OCI-M2 (cell line): ENCODE measurements around the gene GPC6.

Source experiments
- DNase-seq: peaks from one replicate; lab custom pipeline; 2025; ENCODE audit not compliant: unreplicated experiment; lab: John Stamatoyannopoulos, UW

The GPC6 gene

GRCh38 chr13:93959796-93960533, 733.4 kb downstream of the GPC6 start:
- no peak for DNase-seq

GRCh38 chr13:93963266-93964145, 736.9 kb downstream of the GPC6 start:
- DNase-seq: no peak

- DNase-seq: no peak
These were observed 737.5 kb downstream of the GPC6 start for GRCh38 chr13:93964146-93964512.

GRCh38 chr13:93965587-93965986, 739.0 kb downstream of the GPC6 start:
- no peak for DNase-seq

DNA sequence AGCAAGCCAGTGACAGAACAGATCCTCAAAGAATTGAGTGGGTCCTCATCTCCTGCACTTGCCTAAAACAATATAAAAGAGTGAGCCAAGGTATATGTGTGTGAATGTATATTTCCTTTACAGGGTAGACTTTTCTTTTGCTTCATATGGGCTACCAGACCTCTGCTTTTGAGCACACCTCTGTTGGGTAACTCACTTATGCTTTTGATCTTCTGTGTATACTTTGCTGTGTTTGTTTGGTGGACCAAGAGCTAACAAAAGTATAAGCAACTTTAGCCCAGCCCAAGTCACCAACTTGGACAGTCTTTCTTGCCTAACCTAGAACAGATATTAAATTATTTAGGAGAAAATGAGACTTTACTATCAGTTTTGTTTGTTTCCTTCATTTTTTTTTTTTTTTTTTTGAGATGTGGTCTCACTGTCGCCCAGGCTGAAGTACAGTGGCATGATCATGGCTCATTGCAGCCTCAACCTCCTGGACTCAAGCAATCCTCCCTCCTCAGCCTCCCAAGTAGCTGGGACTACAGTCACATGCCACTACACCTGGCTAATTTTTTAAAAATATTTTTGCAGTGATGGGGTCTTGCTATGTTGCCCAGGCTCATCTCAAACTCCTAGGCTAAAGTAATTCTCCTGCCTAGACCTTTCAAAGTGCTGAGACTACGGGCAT, 739.8 kb downstream of the GPC6 start:
- DNase-seq: no peak

DNA sequence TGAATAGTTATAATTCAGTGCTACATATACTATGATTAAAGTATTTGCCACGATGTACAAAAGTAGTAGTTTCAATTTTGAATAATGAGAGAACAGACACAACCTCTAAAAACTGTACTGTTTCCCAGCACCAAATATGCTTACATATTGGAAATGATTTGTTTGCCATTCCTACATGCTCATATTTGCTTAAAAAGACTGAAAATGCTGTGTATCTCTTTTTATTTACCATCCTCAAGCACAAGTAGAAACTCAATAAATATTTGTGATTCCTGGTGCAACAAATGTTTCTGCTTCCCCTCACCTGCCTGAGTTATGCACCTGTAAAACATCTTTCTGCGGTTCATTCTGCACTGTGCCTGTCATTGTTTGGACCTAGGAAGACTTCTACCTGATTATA, 740.7 kb downstream of the GPC6 start:
- no peak for DNase-seq

DNA sequence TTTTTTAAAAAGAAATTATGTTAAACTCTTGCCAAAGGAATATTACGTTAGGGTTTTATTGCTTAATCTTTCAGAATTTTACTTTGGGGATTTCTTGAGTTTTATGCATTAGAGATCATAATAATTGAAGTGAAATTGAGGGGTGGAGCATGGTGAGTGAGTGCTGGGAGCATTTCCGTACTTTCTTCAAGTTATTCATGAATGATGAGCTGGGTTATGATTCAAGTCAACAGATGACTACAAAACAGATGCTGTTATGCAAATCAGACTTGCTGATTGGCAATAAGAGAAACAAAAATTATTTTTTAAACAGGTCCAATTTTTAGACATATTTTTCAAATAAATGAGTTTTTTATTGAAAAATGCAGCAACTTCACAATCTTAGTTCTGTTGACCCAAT, 748.6 kb downstream of the GPC6 start:
- no peak for DNase-seq

DNA sequence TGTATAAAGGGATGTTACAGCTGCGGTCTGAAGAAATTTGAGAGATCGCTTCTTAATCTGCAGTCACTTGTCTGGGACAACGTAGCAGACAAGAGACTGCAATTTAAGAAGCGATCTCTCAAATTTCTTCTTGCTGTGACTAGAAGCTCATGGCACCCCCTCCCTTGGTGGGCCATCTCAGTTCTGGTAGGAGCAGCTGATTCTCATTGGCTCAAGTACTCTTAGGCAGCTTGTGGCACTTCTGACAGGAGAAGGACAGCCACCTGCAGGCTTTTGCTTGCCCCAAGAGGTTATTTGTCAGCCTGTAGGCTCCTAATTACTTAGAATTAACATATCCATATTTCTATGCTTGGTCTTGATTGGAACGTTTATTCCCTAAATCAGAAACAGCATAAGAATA, 749.9 kb downstream of the GPC6 start:
- no peak for DNase-seq

GRCh38 chr13:93977986-93978385, 751.4 kb downstream of the GPC6 start:
- DNase-seq: no peak

GRCh38 chr13:93981426-93981977, 754.9 kb downstream of the GPC6 start:
- no peak for DNase-seq

DNA sequence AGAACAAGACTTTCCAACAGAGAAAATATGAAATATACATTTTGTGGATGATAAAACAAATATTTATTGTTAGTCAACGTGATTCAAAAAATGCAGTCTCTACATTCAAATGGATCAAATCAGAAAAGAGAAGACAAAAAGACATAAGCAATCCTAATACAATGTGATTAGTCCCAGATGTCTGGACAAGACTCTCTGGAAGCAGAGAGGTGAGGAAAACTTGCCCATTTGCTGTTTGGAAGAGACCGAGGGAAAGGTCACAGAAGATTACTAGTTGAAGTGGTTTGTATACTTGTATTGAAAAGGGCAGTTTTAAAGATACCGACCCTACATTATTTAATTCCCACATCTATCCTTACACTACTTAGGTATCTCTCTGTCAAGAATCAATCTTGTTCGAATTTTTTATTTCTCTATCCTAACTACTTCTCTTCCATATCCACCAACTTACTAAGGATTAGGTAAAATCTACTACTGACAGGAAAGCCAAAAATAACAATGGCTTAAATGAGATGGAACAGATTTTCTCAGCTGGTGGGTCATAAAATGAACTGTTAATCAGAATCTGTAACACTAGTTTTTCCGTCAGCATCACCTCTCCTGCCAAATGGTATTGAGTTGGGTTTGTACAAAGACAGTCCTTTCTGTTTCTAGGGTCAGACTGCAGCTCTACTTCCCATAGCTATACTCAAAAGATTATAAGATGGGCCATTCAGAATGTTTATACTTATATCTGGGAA, 755.7 kb downstream of the GPC6 start:
- DNase-seq: no peak

- no peak for DNase-seq
These were observed 757.4 kb downstream of the GPC6 start for GRCh38 chr13:93984052-93984451.

DNA sequence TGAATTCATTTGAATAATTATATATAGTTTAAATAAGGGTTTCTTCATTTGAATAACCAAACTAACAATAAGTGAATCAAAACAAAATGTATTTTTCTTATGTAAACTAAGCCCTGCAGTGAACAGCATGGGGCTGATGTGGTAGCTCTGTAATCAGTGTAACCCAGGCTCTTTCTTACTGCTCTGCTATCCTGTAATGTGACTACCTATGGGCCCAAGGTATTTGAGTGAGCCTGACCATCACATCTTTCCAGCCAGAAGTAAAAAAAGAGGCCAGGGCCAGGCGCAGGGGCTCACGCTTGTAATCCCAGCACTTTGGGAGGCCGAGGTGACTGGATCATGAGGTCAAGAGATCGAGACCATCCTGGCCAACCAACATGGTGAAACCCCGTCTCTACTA, 758.3 kb downstream of the GPC6 start:
- no peak for DNase-seq

DNA sequence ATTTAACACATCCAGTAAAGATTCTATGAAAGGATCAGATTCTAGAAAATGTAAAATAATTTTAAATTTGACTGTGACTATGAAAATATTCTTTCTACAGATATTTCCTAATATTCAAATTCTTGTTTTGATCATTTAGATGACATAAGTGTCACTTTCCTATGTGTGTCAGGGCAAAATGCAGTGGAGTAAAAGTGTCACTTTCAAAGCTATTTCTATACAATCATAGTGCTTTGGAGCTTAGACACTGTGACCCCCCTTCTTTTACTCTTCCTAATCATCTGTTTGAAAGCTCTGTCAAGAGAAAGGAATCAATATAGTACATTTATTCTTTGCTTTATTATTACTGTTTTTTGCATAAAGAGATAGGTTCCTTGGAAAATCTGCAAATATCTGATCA, 760.9 kb downstream of the GPC6 start:
- no peak for DNase-seq

GRCh38 chr13:93991569-93991968, 765.0 kb downstream of the GPC6 start:
- DNase-seq: no peak

- no peak for DNase-seq
These were observed 769.9 kb downstream of the GPC6 start for GRCh38 chr13:93996481-93996880.

DNA sequence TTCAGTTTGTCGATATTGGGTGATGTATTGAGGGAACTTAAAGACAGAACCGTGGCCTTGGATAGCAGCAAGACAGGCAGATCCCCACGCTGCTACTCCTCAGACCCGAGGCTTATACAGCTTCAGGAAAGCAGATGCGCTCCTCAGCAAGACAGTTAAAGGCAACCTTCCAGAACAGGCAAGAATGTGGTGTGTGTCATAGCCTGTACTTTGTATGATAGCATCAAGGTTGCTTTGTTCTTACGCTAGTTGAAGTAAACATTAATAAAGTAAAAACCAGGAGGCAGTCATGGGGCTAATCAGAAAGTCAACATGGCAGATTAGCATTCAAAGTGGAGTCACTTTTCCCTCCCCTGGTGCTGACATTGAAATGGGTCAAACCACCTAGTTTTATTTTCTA, 779.7 kb downstream of the GPC6 start:
- DNase-seq: no peak

- no peak for DNase-seq
These were observed 780.5 kb downstream of the GPC6 start for GRCh38 chr13:94007072-94007471.

DNA sequence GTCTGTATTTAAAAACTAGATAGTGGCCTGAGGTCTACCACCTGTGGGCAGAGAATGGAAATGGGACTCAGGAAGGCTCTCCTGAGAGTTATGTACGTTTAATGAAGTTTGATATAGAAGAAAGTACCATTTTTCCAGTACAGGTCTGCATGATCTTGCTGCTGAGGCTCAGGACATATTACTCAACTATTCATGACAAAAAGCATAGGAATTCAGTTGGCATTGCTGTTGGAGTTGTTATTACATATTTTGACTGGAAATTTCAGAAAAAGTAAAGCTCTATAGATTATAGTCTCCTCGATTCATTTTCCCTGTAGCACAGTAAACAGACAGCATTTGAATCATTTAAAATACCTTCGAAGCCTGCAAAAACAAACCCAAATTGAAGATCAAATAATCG, 783.1 kb downstream of the GPC6 start:
- no peak for DNase-seq

DNA sequence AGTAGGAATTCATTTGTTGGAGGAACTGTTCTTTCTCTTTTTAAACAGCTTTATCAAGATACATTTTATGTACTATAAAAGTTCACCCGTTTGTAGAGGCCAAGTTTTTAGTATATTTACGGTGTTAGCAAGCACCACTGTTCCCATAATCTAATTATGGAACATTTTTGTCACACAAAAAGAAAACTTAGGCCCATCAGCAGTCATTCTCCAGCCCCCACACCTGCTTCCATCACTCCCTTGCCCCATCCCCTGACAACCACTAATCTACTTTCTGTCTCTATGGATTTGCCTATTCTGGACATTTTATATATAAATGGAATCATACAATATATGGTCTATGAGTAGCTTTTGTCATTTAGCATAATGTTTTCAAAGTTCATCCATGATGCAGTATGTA, 787.9 kb downstream of the GPC6 start:
- DNase-seq: no peak

DNA sequence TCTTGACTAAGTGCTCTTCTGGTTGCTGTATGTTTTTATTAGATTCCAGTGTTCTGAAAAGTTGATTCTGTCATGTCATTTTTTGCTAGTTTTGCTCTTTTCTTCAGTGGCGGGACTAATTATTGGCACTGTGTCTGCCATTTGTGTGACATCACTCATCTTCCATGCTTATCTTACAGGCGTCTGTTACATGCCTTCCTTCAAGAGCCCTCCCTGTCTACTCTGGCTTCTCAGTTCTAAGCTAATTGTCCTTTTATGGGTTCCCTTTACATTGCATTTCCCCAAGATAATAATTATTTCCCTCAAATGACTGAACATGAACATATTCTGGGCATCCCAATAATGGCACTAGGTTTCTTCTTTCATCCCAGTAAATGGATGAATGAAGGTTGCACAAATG, 793.8 kb downstream of the GPC6 start:
- no peak for DNase-seq
